Measurements from ENCODE around the gene PIGQ.
A peak's percentile ranks its signal among the peaks of the same experiment; 100 is the strongest.

Gene PIGQ

GRCh38 chr16:628321-629061 is 58.7 kb downstream of the PIGQ start:
- DNase-seq (ENCODE audit: low spot score): no peak

DNA sequence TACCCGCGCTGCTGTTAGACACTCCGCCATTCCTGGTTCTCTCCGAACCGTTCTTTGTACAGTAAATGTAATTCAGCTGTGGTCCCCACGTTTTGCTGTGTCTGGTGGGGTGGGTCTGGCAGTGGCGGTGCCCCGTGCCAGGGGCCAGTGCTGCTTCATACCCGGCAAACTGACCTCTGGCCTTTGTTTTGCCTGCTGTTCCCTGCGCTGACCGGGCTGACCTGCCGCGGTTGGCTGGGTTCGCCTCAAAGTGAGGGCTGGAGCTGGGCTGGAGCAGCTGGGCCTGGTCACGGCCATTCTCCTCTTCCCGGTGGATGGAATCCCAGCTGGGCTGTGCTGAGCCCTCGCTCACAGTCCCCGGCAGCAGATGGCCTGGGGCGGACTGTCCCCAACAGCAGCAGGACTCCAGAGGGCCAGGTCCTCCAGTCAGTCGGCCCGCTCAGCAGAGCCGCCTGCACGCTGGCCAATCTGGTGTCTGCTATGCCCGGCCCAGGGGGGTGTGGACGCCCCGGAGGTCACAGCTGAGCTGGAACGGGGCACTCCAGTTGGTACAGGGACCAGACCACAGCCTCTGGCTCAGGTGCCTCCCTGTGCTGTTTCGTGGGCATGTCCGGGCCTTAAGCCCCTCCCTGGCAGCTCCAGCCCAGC is 59.5 kb downstream of the PIGQ start:
- peak; percentile 88 for DNase-seq (ENCODE audit: low spot score)

GRCh38 chr16:629833-630248 is 60.1 kb downstream of the PIGQ start:
- DNase-seq (ENCODE audit: low spot score): peak; percentile 95

GRCh38 chr16:630249-630814 is 60.6 kb downstream of the PIGQ start:
- no peak for DNase-seq (ENCODE audit: low spot score)

- DNase-seq (ENCODE audit: low spot score): peak; percentile 94
Measured at GRCh38 chr16:630815-631405, 61.1 kb downstream of the PIGQ start, which contains the start of gene WFIKKN1. Gene WFIKKN1, plus strand, starts transcription at chr16:630985. Its CDS starts 269 bp downstream, at chr16:631254.

DNA sequence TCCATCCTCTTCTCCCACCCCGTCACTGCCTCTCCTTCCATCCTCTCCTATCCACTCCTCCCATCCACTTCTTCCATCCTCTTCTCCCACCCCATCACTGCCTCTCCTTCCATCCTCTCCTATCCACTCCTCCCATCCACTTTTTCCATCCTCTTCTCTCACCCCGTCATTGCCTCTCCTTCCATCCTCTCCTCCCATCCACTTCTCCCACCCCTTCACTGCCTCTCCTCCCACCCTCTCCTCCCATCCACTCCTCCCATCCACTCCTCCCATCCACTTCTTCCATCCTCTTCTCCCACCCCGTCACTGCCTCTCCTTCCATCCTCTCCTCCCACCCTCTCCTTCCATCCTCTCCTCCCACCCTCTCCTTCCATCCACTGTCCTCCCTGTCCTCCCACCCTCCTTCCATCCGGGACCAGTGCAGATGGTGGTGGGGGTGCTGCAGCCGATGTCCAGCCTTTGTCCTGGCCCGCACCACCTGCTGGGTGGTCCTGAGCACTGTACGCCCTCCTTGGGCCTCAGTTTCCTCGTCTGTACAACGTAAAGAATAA is 62.1 kb downstream of the PIGQ start:
- no peak for DNase-seq (ENCODE audit: low spot score)

GRCh38 chr16:632486-633335 is 62.9 kb downstream of the PIGQ start:
- DNase-seq (ENCODE audit: low spot score): no peak

DNA sequence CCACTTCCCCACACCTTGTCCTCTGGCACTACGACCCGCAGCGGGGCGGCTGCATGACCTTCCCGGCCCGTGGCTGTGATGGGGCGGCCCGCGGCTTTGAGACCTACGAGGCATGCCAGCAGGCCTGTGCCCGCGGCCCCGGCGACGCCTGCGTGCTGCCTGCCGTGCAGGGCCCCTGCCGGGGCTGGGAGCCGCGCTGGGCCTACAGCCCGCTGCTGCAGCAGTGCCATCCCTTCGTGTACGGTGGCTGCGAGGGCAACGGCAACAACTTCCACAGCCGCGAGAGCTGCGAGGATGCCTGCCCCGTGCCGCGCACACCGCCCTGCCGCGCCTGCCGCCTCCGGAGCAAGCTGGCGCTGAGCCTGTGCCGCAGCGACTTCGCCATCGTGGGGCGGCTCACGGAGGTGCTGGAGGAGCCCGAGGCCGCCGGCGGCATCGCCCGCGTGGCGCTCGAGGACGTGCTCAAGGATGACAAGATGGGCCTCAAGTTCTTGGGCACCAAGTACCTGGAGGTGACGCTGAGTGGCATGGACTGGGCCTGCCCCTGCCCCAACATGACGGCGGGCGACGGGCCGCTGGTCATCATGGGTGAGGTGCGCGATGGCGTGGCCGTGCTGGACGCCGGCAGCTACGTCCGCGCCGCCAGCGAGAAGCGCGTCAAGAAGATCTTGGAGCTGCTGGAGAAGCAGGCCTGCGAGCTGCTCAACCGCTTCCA is 63.7 kb downstream of the PIGQ start:
- DNase-seq (ENCODE audit: low spot score): no peak

Measured in ecto neural progenitor cell (in vitro differentiated cells).